ENCODE results near the gene ZMYM4. TPM values are rescaled to one million over a fixed set of nuclear protein-coding genes. Genes with fewer than 3 reads are reported as not detected.
"Not testable (repeated sequence)": the region's sequence is repeated elsewhere in the genome, so short reads cannot be mapped to it uniquely, and the experiment has no call there.

ZMYM4 gene
- total RNA-seq, 1 donor from 2014 or later: 46.4 TPM

GRCh38 chr1:35316264-35316663, 47.8 kb downstream of the ZMYM4 start:
- H3K4me3 Mint-ChIP-seq: no peak overlapping the region

GRCh38 chr1:35319988-35320713, 51.6 kb downstream of the ZMYM4 start:
- no peak overlapping the region for H3K4me3 Mint-ChIP-seq
- peaks cover 15% of the 10 kb centered on the region for H3K36me3 Mint-ChIP-seq (ENCODE audit: low read depth)
- peaks cover 7% of the 10 kb centered on the region for H3K4me1 Mint-ChIP-seq
- TF ChIP-seq CTCF (IDR thresholded peaks at IDR 0.05): no peak
- DNase-seq: no peak
- intact Hi-C loops (cut with micrococcal nuclease): no loop called here
- CTCF ChIA-PET: no interaction called here
- H3K27ac Mint-ChIP-seq: no peak overlapping the region
- POLR2A ChIA-PET: no interaction called here
- H3K27me3 Mint-ChIP-seq: no peaks in the 10 kb centered on the region
- ATAC-seq (ENCODE audit: low read depth): no peak
- H3K9me3 Mint-ChIP-seq: no peaks in the 10 kb centered on the region

More at GRCh38 chr1:35316264-35316663, 47.8 kb downstream of the ZMYM4 start:
- no peak for TF ChIP-seq CTCF (IDR thresholded peaks at IDR 0.05)
- H3K27ac Mint-ChIP-seq: no peak overlapping the region
- ATAC-seq (ENCODE audit: low read depth) (no peak), DNase-seq (no peak)
- H3K36me3 Mint-ChIP-seq (ENCODE audit: low read depth): peaks cover 16% of the 10 kb centered on the region
- CTCF ChIA-PET: no interaction called here
- no peaks in the 10 kb centered on the region for H3K9me3 Mint-ChIP-seq
- intact Hi-C loops (cut with micrococcal nuclease): no loop called here
- no peaks in the 10 kb centered on the region for H3K27me3 Mint-ChIP-seq
- POLR2A ChIA-PET: no interaction called here
- peaks cover 1% of the 10 kb centered on the region for H3K4me1 Mint-ChIP-seq

- ChIA-PET POLR2A (no interaction called here), CTCF (interaction anchor here (1.2 kb wide), 1 partner anchor 119 kb away, joined by 3 read pairs; no protein-coding TSS in a partner anchor)
- no peak overlapping the region for H3K4me3 Mint-ChIP-seq
- H3K27ac Mint-ChIP-seq: no peak overlapping the region
- peaks cover 18% of the 10 kb centered on the region for H3K36me3 Mint-ChIP-seq (ENCODE audit: low read depth)
- TF ChIP-seq CTCF (IDR thresholded peaks at IDR 0.05): no peak
- DNase-seq: no peak
- intact Hi-C loops (cut with micrococcal nuclease): no loop called here
- ATAC-seq (ENCODE audit: low read depth): no peak
- no peaks in the 10 kb centered on the region for H3K27me3 Mint-ChIP-seq
- peaks cover 7% of the 10 kb centered on the region for H3K4me1 Mint-ChIP-seq
- no peaks in the 10 kb centered on the region for H3K9me3 Mint-ChIP-seq
Observed at GRCh38 chr1:35320937-35321336, 52.4 kb downstream of the ZMYM4 start.

- Mint-ChIP-seq H3K4me1 (peaks cover 7% of the 10 kb centered on the region), H3K27ac (no peak overlapping the region), H3K27me3 (no peaks in the 10 kb centered on the region), H3K9me3 (no peaks in the 10 kb centered on the region), H3K4me3 (no peak overlapping the region), H3K36me3 (ENCODE audit: low read depth) (peaks cover 25% of the 10 kb centered on the region)
- intact Hi-C loops (cut with micrococcal nuclease): no loop called here
- TF ChIP-seq CTCF (IDR thresholded peaks at IDR 0.05): no peak
- ATAC-seq (ENCODE audit: low read depth): no peak
- DNase-seq: no peak
- ChIA-PET POLR2A (interaction anchor here (0.6 kb wide), 1 partner anchor 60 kb away, joined by 3 read pairs; no protein-coding TSS in a partner anchor), CTCF (no interaction called here)
Observed at GRCh38 chr1:35324486-35324885, 56.0 kb downstream of the ZMYM4 start.

- intact Hi-C loops (cut with micrococcal nuclease): no loop called here
- CTCF ChIA-PET: no interaction called here
- no peak for TF ChIP-seq CTCF (IDR thresholded peaks at IDR 0.05)
- no peak for DNase-seq
- Mint-ChIP-seq H3K27me3 (no peaks in the 10 kb centered on the region), H3K4me1 (peaks cover 5% of the 10 kb centered on the region), H3K4me3 (no peak overlapping the region), H3K36me3 (ENCODE audit: low read depth) (peaks cover 23% of the 10 kb centered on the region), H3K9me3 (no peaks in the 10 kb centered on the region), H3K27ac (no peak overlapping the region)
- ATAC-seq (ENCODE audit: low read depth): no peak
- POLR2A ChIA-PET: no interaction called here
Observed at GRCh38 chr1:35326246-35326866, 57.8 kb downstream of the ZMYM4 start.

GRCh38 chr1:35331618-35332017, 63.1 kb downstream of the ZMYM4 start:
- H3K27ac Mint-ChIP-seq; DNase-seq; CTCF ChIA-PET; H3K4me1 Mint-ChIP-seq; H3K27me3 Mint-ChIP-seq; intact Hi-C loops (cut with micrococcal nuclease); H3K9me3 Mint-ChIP-seq; ATAC-seq (ENCODE audit: low read depth); H3K4me3 Mint-ChIP-seq; POLR2A ChIA-PET: not testable (repeated sequence)
- peaks cover 22% of the 10 kb centered on the region for H3K36me3 Mint-ChIP-seq (ENCODE audit: low read depth)
